ENCODE data around the gene KRTAP19-6.
"Not testable (repeated sequence)": the region's sequence is repeated elsewhere in the genome, so short reads cannot be mapped to it uniquely, and the experiment has no call there.

Gene KRTAP19-6

DNA sequence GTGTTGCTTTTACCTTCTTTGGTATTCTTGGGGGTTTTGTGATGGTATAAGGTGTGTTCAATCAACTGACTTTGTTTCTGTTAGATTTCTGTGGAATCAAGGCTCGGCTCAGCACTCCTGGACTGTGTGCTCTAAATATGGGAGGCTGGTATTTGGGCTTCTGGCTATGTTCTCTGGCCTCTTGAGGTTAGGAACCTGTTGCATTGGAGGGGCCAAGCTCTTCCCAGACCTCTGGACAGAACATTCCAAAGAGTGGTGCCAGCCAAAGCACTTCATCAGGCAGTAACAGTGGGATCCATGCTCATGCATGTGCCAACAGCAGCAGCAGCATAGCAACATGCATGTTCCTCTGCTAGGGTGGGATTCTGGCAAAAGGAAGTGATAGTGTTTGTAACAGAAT lies 11.1 kb upstream of the KRTAP19-6 start:
- TF ChIP-seq POLR2AphosphoS5 (IDR thresholded peaks at IDR 0.05; ENCODE audit: low read depth, low read length) (no peak), TAF1 (IDR thresholded peaks at IDR 0.05; ENCODE audit: borderline replicate concordance, low read depth, low read length) (no peak), POLR2A (IDR thresholded peaks at IDR 0.05; ENCODE audit: low read depth, low read length) (no peak)
- FAIRE-seq, result no peak
- DNase-seq (ENCODE audit: insufficient read length), result no peak

DNA sequence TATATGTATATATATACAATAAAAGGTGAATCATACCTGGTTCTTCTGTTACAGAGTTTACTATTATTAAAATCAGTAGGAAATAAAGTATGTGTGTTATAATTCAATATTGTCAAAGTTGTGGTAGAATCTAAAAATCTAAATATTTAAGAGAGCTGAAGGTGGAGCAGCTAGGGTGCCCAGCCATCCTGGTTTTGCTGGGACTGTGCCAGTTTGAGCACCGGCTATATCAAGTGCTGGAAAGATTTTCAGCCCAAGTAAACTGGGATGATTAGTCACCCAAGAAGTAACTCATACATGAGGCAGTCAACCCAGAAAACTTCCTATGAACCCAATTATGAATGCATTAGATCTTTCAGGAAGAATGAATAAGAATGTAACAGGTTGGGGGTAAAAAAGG lies 22.8 kb downstream of the KRTAP19-6 start:
- no peak for FAIRE-seq

DNA sequence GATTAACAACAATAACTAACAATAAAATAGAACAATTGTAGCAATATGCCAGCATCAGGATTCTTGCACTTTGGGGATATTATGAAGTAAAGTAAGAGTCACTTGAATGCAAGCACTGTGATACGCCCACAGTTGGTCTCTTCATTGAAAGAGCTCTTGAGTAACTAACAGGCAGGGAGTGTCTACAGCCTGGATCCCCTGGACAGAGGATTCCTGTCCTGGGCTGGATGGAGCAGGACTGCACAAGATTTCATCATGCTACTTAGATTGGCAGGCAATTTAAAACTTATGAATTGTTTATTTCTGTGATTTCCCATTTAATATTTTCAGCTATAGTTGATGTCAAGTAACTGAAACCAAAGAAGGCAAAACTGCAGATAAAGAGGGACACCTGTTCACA lies 26.0 kb downstream of the KRTAP19-6 start:
- FAIRE-seq (no peak), DNase-seq (ENCODE audit: insufficient read length) (no peak)
- no peak for TF ChIP-seq TAF1 (IDR thresholded peaks at IDR 0.05; ENCODE audit: borderline replicate concordance, low read depth, low read length)
- no peak for TF ChIP-seq POLR2AphosphoS5 (IDR thresholded peaks at IDR 0.05; ENCODE audit: low read depth, low read length)
- TF ChIP-seq POLR2A (IDR thresholded peaks at IDR 0.05; ENCODE audit: low read depth, low read length), result no peak

More for the DNA sequence above, 22.8 kb downstream of the KRTAP19-6 start:
- TF ChIP-seq POLR2A (IDR thresholded peaks at IDR 0.05; ENCODE audit: low read depth, low read length) (no peak), TAF1 (IDR thresholded peaks at IDR 0.05; ENCODE audit: borderline replicate concordance, low read depth, low read length) (no peak), POLR2AphosphoS5 (IDR thresholded peaks at IDR 0.05; ENCODE audit: low read depth, low read length) (no peak)
- DNase-seq (ENCODE audit: insufficient read length), result no peak

DNA sequence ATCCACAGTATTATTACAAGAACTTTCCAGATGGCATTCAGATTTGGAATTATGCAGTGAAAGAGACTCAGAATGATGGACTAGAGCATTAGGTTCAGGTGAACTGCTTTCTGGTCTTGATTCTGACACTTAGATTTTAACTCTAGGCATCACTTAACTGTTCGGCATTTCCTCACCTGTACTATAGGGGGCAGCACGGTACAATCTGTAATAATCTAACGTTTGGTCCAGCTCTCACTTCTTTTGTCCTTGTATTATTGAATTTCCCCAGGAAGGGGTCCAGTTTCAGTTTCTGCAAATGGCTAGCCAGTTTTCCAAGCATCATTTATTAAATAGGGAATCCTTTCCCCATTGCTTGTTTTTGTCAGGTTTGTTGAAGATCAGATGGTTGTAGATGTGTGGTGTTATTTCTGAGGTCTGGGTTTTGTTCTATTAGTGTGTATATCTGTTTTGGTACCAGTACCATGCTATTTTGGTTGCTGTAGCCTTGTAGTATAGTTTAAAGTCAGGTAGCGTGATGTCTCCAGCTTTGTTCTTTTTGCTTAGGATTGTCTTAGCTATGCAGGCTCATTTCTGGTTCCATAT lies 36.0 kb downstream of the KRTAP19-6 start:
- FAIRE-seq; DNase-seq (ENCODE audit: insufficient read length): not testable (repeated sequence)

DNA sequence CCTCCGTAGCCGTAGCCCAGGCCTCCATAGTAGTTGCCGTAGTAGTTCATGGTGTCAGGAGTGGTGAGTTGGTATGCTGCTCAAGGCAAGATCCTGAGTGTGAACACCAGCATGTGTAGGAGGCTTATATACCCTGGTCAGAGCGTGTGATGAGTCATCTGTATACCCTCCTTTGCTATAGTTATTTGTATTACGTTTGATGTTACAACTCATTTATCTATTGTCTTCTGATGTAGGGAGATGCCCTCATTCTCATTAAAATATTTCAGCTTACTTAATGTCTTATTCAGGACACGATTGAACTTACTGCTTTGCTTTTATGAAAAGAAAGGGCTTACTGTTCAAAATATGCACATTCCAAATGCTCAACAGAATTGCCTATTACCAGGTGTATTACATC lies 39.6 kb downstream of the KRTAP19-6 start, which contains the start of gene KRTAP19-5:
Gene KRTAP19-5, minus strand, starts transcription at position 101 of the 400 bp plus-strand sequence. Its CDS starts 51 bp downstream, at position 50.
- FAIRE-seq (no peak), DNase-seq (ENCODE audit: insufficient read length) (no peak)
- TF ChIP-seq POLR2A (IDR thresholded peaks at IDR 0.05; ENCODE audit: low read depth, low read length) (no peak), TAF1 (IDR thresholded peaks at IDR 0.05; ENCODE audit: borderline replicate concordance, low read depth, low read length) (no peak), POLR2AphosphoS5 (IDR thresholded peaks at IDR 0.05; ENCODE audit: low read depth, low read length) (no peak)

DNA sequence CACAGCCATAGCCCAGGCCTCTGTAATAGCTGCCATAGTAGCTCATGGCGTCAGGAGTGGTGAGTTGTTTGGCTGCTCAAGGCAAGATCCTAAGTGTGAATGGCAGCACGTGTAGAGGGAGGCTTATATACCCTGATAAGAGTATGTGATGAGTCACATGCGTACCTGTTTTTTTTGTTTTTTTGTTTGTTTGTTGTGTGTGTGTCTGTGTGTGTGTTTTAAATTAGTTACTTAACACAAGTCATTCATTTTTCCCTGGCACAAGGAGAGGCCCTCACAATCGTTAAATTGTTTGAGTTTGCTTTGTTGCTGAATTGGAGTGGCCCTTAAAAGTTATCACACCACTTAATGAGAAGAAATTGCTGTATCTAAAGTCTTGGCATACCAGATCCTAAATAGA lies 44.6 kb downstream of the KRTAP19-6 start, which contains the start of gene KRTAP19-4:
Gene KRTAP19-4, minus strand, starts transcription at position 101 of the 400 bp plus-strand sequence. Its CDS starts 55 bp downstream, at position 46.
- FAIRE-seq, result no peak
- TF ChIP-seq TAF1 (IDR thresholded peaks at IDR 0.05; ENCODE audit: borderline replicate concordance, low read depth, low read length), result no peak
- TF ChIP-seq POLR2AphosphoS5 (IDR thresholded peaks at IDR 0.05; ENCODE audit: low read depth, low read length), result no peak
- no peak for TF ChIP-seq POLR2A (IDR thresholded peaks at IDR 0.05; ENCODE audit: low read depth, low read length)
- no peak for DNase-seq (ENCODE audit: insufficient read length)

DNA sequence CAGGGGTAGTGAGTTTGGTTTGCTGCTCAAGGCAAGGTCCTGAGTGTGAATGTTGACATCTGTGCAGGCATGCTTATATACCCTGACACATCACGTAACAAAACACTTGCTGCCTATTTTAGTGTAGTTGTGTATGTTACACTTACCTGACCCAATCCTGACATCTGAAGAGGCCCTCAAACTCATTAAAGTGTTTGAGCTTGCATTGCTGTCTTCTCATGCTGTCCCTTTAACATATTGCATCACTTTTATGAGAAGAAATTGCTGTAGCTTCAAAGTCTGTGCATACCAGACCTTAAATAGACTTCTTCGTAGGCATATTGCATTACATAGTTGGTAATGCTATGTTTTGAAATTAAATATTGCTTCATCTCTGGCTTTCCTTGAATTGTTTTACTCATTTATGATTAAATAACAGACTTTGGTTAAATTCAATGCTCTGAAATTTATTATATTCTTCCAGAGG lies 49.7 kb downstream of the KRTAP19-6 start, which contains the start of gene KRTAP19-3:
Gene KRTAP19-3, minus strand, starts transcription at position 51 of the 466 bp plus-strand sequence. CDS start 56 bp downstream, outside the sequence.
- DNase-seq (ENCODE audit: insufficient read length) (no peak), FAIRE-seq (no peak)

More for the DNA sequence above, 49.7 kb downstream of the KRTAP19-6 start, which contains the start of gene KRTAP19-3:
- TF ChIP-seq TAF1 (IDR thresholded peaks at IDR 0.05; ENCODE audit: borderline replicate concordance, low read depth, low read length) (no peak), POLR2A (IDR thresholded peaks at IDR 0.05; ENCODE audit: low read depth, low read length) (no peak), POLR2AphosphoS5 (IDR thresholded peaks at IDR 0.05; ENCODE audit: low read depth, low read length) (no peak)

All from GM12892 (cell line).